ENCODE results near the gene KLHL3. TPM values are rescaled to one million over a fixed set of nuclear protein-coding genes. Genes with fewer than 3 reads are reported as not detected.

KLHL3 gene
- total RNA-seq, 1 experiment from 2014 or later, result 0.58 TPM

DNA sequence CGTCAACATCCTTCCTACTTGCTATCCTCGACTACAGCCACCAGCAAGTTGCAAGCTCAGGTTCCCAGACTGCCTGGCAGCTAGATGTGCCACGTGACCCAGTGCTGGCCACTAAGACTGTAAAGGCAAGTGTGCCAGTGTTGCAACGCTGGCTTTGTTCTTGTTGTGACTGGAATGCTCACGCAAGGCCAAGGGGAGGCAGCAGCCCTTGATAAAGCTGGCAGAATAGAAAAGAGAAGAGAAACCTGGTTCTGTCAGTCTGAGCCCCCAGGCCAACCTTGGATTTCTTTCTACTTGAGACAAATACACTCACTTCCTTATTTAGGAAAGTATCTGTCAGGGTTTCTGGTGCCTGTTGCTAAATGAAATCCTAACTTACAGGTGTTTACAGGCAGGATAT is 113.0 kb downstream of the KLHL3 start:
- intact Hi-C loops (cut with micrococcal nuclease; ENCODE audit: unreplicated experiment), result no loop called here
- no TSS peak for BruUV-seq (replicated peaks)
- CTCF ChIA-PET, result no interaction called here
- Histone ChIP-seq H3K9me3 (ENCODE audit: low read depth, low read length, poor library complexity, severe bottlenecking) (no peaks in the 10 kb centered on the region), H3K36me3 (ENCODE audit: insufficient read depth, low read length, poor library complexity, severe bottlenecking) (no peaks in the 10 kb centered on the region), H3K4me1 (ENCODE audit: insufficient read depth, low read length, poor library complexity, severe bottlenecking) (no peaks in the 10 kb centered on the region), H3K27ac (ENCODE audit: low read depth, low read length, poor library complexity, severe bottlenecking) (no peak overlapping the region), H3K27me3 (replicated peaks; ENCODE audit: insufficient read depth, low read depth, low read length, poor library complexity) (no peaks in the 10 kb centered on the region), H3K4me3 (ENCODE audit: low read depth, low read length, poor library complexity, severe bottlenecking) (no peak overlapping the region)
- POLR2A ChIA-PET (ENCODE audit: low non-redundant PET), result no interaction called here
- TF ChIP-seq, protein P1, sequence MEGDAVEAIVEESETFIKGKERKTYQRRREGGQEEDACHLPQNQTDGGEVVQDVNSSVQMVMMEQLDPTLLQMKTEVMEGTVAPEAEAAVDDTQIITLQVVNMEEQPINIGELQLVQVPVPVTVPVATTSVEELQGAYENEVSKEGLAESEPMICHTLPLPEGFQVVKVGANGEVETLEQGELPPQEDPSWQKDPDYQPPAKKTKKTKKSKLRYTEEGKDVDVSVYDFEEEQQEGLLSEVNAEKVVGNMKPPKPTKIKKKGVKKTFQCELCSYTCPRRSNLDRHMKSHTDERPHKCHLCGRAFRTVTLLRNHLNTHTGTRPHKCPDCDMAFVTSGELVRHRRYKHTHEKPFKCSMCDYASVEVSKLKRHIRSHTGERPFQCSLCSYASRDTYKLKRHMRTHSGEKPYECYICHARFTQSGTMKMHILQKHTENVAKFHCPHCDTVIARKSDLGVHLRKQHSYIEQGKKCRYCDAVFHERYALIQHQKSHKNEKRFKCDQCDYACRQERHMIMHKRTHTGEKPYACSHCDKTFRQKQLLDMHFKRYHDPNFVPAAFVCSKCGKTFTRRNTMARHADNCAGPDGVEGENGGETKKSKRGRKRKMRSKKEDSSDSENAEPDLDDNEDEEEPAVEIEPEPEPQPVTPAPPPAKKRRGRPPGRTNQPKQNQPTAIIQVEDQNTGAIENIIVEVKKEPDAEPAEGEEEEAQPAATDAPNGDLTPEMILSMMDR (conservative IDR thresholded peaks at IDR 0.05; ENCODE audit: low read depth, low read length), result no peak
- TF ChIP-seq EZH2 (IDR thresholded peaks at IDR 0.05; ENCODE audit: borderline replicate concordance, low read depth, low read length, poor library complexity, severe bottlenecking), result no peak
- no peak for DNase-seq (ENCODE audit: low spot score)

DNA sequence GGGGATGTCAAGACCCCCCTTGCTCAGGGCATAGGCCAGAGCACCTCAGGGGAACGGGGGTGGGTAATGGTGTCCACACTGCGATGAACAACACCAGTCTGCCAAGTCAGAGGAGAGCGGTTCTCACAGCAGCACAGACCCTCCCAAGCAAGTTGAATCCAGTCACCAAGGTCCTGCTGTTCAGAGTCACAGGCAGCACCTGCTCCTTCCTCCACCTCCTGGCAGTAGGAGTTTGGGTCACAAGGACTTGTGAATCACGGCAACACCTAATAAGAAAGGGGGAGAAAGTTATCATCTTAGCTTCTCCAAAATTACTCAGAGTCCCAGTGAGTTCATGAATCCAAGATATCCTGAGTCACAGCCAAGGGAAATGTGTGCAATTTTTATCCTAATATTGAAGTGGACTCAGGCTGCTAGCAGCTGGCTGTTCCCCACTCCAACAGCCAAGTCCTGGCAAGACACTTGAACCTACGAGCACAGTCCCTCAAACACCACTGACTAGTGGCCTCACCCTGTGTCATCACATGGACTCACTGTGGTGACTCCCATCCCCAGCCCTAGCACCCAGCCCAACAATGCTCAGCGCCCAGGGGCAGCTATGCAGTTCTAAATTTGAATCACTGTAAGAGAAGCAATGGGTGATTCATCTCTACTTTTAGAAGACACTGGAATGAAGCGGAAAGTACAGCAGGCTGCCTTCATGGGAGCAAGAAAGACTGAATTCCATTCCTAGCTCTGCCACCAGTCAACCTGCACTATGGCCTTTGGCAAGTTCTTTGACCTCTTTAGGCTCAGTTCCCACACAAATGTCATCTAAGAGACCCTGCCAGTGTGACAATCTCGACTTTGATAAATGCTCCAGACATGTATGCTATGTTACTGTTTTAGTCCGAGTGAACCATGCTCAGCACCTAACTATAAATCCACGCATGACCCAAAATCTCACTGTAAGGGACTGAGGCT is 113.7 kb downstream of the KLHL3 start:
- intact Hi-C loops (cut with micrococcal nuclease; ENCODE audit: unreplicated experiment), result no loop called here
- no peak for DNase-seq (ENCODE audit: low spot score)
- H3K4me3 ChIP-seq (ENCODE audit: low read depth, low read length, poor library complexity, severe bottlenecking), result no peak overlapping the region

DNA sequence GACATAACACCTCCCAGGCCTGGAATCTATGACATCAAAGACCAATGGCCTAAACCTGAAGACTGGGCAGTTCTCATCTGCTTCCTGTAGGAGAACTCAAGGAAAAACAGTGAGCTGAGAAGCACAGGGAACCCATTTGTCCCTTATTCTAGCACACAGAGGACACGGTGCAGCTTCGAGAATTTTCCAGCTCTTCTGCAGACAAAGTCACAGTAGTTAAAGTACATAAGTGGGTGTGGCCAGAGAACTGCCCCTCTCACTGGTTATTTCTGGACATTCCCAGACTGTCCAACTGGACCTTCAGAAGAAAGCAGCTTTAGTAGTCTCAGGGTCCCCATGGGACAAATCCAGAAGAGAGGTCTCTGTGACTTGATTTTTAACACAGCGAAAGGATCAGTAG is 114.6 kb downstream of the KLHL3 start:
- CTCF ChIA-PET, result interaction anchor here (0.6 kb wide), 1 partner anchor 512 kb away, joined by 3 read pairs; no protein-coding TSS in a partner anchor
- intact Hi-C loops (cut with micrococcal nuclease; ENCODE audit: unreplicated experiment), result no loop called here
- no peaks in the 10 kb centered on the region for H3K9me3 ChIP-seq (ENCODE audit: low read depth, low read length, poor library complexity, severe bottlenecking)

More for the DNA sequence above, 113.7 kb downstream of the KLHL3 start:
- H3K36me3 ChIP-seq (ENCODE audit: insufficient read depth, low read length, poor library complexity, severe bottlenecking), result no peaks in the 10 kb centered on the region
- ChIA-PET POLR2A (ENCODE audit: low non-redundant PET) (no interaction called here), CTCF (no interaction called here)
- H3K9me3 ChIP-seq (ENCODE audit: low read depth, low read length, poor library complexity, severe bottlenecking), result no peaks in the 10 kb centered on the region
- no peaks in the 10 kb centered on the region for H3K27me3 ChIP-seq (replicated peaks; ENCODE audit: insufficient read depth, low read depth, low read length, poor library complexity)
- no peak overlapping the region for H3K27ac ChIP-seq (ENCODE audit: low read depth, low read length, poor library complexity, severe bottlenecking)
- no peaks in the 10 kb centered on the region for H3K4me1 ChIP-seq (ENCODE audit: insufficient read depth, low read length, poor library complexity, severe bottlenecking)
- no TSS peak for BruUV-seq (replicated peaks)
- no peak for TF ChIP-seq EZH2 (IDR thresholded peaks at IDR 0.05; ENCODE audit: borderline replicate concordance, low read depth, low read length, poor library complexity, severe bottlenecking)
- TF ChIP-seq, protein P1 (conservative IDR thresholded peaks at IDR 0.05; ENCODE audit: low read depth, low read length), result no peak

More for the DNA sequence above, 114.6 kb downstream of the KLHL3 start:
- no peaks in the 10 kb centered on the region for H3K36me3 ChIP-seq (ENCODE audit: insufficient read depth, low read length, poor library complexity, severe bottlenecking)
- no peak overlapping the region for H3K27ac ChIP-seq (ENCODE audit: low read depth, low read length, poor library complexity, severe bottlenecking)
- TF ChIP-seq, protein P1 (conservative IDR thresholded peaks at IDR 0.05; ENCODE audit: low read depth, low read length), result no peak
- no peak for TF ChIP-seq EZH2 (IDR thresholded peaks at IDR 0.05; ENCODE audit: borderline replicate concordance, low read depth, low read length, poor library complexity, severe bottlenecking)
- no TSS peak for BruUV-seq (replicated peaks)
- H3K4me3 ChIP-seq (ENCODE audit: low read depth, low read length, poor library complexity, severe bottlenecking), result no peak overlapping the region
- no peak for DNase-seq (ENCODE audit: low spot score)
- no peaks in the 10 kb centered on the region for H3K4me1 ChIP-seq (ENCODE audit: insufficient read depth, low read length, poor library complexity, severe bottlenecking)
- POLR2A ChIA-PET (ENCODE audit: low non-redundant PET), result no interaction called here
- no peaks in the 10 kb centered on the region for H3K27me3 ChIP-seq (replicated peaks; ENCODE audit: insufficient read depth, low read depth, low read length, poor library complexity)

Data from A673 (cell line).